CD4-positive, alpha-beta T cell (primary cell): Measurements from ENCODE around the gene BPHL. TPM values are rescaled to one million over a fixed set of nuclear protein-coding genes. Genes with fewer than 3 reads are reported as not detected.

Source experiments
- ATAC-seq: fragments of 200-7000 bp; cut with Tn5 transposase; one replicate; pipeline ENCODE4 v1.10.0; 2022; ENCODE audit warnings: mild to moderate bottlenecking; ENCODE audit not compliant: poor library complexity
- CTCF ChIA-PET: fragments of 350-600 bp; sonication (Branson Sonifier 250); formaldehyde crosslinking; loops from one replicate; lab custom pipeline; 2021; ENCODE audit warnings: antibody characterized with exemption, inconsistent platforms; lab: Charles Lee
- POLR2A ChIA-PET: fragments of 350-600 bp; sonication (Branson Sonifier 250); formaldehyde crosslinking; loops from one replicate; lab custom pipeline; 2021; ENCODE audit warnings: antibody characterized with exemption, inconsistent platforms; lab: Charles Lee
- DNase-seq, 14 experiments: peaks; one replicate each; pipeline ENCODE4 v3.0.0-alpha.2; 2013 to 2020; ENCODE audit warnings: mixed read lengths in 2 of 14
- H3K27ac ChIP-seq, 2 donors: one replicate each; pipeline versions ENCODE4 v1.5.1 to v1.7.0; 2013; ENCODE audit warnings: low read length in 2 of 2, low read depth in 1 of 2, mild to moderate bottlenecking in 1 of 2
- H3K27me3 ChIP-seq, 2 experiments: 1 replicate in 1 of 2; 2 replicates in 1 of 2; pipeline versions ENCODE4 v1.6.1 to v1.7.0; 2013; ENCODE audit warnings: low read length in 2 of 2, control low read depth in 1 of 2, mild to moderate bottlenecking in 1 of 2, moderate library complexity in 1 of 2; ENCODE audit not compliant: insufficient read depth in 2 of 2, control insufficient read depth in 1 of 2
- H3K36me3 ChIP-seq: one replicate; pipeline ENCODE4 v1.6.1; 2013; ENCODE audit warnings: low read length, control low read depth; ENCODE audit not compliant: insufficient read depth
- H3K4me1 ChIP-seq: one replicate; pipeline ENCODE4 v1.6.1; 2013; ENCODE audit warnings: low read length, control low read depth; ENCODE audit not compliant: insufficient read depth
- H3K4me3 ChIP-seq: one replicate; pipeline ENCODE4 v1.5.1; 2013; ENCODE audit warnings: mild to moderate bottlenecking, low read length, moderate library complexity
- H3K9me3 ChIP-seq, 2 experiments: 1 replicate in 1 of 2; 2 replicates in 1 of 2; pipeline versions ENCODE4 v1.6.1 to v1.7.0; 2013; ENCODE audit warnings: low read length in 2 of 2, mild to moderate bottlenecking in 2 of 2, control low read depth in 1 of 2, moderate library complexity in 1 of 2; ENCODE audit not compliant: control insufficient read depth in 1 of 2, insufficient read depth in 1 of 2
- H3K27ac Mint-ChIP-seq: one replicate; pipeline ENCODE4 v1.8.0; 2020; ENCODE audit warnings: mixed read lengths
- H3K27me3 Mint-ChIP-seq: one replicate; pipeline ENCODE4 v1.8.0; 2021; ENCODE audit warnings: mixed read lengths
- H3K36me3 Mint-ChIP-seq: one replicate; pipeline ENCODE4 v1.8.0; 2021; ENCODE audit warnings: low read depth, mixed read lengths
- H3K4me1 Mint-ChIP-seq: one replicate; pipeline ENCODE4 v1.8.0; 2021; ENCODE audit warnings: low read depth, mixed read lengths
- H3K4me3 Mint-ChIP-seq: one replicate; pipeline ENCODE4 v1.8.0; 2020; ENCODE audit warnings: mild to moderate bottlenecking, mixed read lengths
- H3K9me3 Mint-ChIP-seq: one replicate; pipeline ENCODE4 v1.8.0; 2020; ENCODE audit warnings: mixed read lengths
- intact Hi-C, 2 experiments: fragments of 100-400 bp; cut with DNase I in 1 of 2; cut with micrococcal nuclease in 1 of 2; formaldehyde crosslinking; loops; one replicate each; pipeline versions ENCODE4 v1.15.1 to v1.9.0; 2023 to 2025; cut with DNase I, micrococcal nuclease
- total RNA-seq, 174 experiments: library from RNA in 2 of 174; stranded (reverse) in 2 of 174; gene quantifications; one replicate each; pipeline ENCODE4 v1.2.3 and lab custom pipeline; 2021 to 2026
- TF ChIP-seq, protein P1 (sequence below): fragments of 200-600 bp; IDR thresholded peaks from one replicate; pipeline ENCODE4 v1.8.0; 2022; ENCODE audit warnings: antibody characterized with exemption, mild to moderate bottlenecking

Gene BPHL
- total RNA-seq, 2 experiments from 2014 or later = 5.2 to 5.7 TPM

DNA sequence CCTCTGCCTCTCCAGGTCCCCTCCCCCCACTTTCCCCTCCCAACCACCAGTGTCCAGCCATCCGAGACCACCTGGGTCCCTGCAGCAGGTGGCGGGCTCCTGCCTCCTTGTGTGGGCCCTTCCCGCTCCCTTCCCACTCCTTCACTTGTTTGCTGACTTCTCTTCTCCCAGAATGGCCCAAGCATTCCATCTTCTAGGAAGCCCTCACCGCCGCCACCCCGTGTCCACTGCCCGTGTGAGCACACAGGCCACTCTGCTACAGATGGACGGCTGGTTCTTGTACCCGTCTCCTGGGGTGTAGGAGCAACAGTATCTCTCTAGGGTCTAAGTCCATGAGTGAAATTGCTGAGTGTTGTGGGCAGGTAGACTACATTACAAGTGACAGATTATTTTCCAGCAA lies 15.0 kb downstream of the BPHL start:
- TF ChIP-seq, protein P1, sequence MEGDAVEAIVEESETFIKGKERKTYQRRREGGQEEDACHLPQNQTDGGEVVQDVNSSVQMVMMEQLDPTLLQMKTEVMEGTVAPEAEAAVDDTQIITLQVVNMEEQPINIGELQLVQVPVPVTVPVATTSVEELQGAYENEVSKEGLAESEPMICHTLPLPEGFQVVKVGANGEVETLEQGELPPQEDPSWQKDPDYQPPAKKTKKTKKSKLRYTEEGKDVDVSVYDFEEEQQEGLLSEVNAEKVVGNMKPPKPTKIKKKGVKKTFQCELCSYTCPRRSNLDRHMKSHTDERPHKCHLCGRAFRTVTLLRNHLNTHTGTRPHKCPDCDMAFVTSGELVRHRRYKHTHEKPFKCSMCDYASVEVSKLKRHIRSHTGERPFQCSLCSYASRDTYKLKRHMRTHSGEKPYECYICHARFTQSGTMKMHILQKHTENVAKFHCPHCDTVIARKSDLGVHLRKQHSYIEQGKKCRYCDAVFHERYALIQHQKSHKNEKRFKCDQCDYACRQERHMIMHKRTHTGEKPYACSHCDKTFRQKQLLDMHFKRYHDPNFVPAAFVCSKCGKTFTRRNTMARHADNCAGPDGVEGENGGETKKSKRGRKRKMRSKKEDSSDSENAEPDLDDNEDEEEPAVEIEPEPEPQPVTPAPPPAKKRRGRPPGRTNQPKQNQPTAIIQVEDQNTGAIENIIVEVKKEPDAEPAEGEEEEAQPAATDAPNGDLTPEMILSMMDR = no peak
- POLR2A ChIA-PET = no interaction called here
- Mint-ChIP-seq H3K36me3 (peaks cover 85% of the 10 kb centered on the region), H3K4me3 (no peak overlapping the region), H3K27me3 (no peaks in the 10 kb centered on the region), H3K4me1 (no peaks in the 10 kb centered on the region), H3K27ac (no peak overlapping the region), H3K9me3 (no peaks in the 10 kb centered on the region)
- H3K4me3 ChIP-seq = no peak overlapping the region
- intact Hi-C loops = no loop called here
- CTCF ChIA-PET = no interaction called here
- H3K27me3 ChIP-seq = no peaks in the 10 kb centered on the region
- H3K27ac ChIP-seq = no peak overlapping the region
- ATAC-seq (no peak), DNase-seq (no peak)
- no peaks in the 10 kb centered on the region for H3K4me1 ChIP-seq
- H3K36me3 ChIP-seq = peaks cover 13% of the 10 kb centered on the region
- H3K9me3 ChIP-seq = no peaks in the 10 kb centered on the region

DNA sequence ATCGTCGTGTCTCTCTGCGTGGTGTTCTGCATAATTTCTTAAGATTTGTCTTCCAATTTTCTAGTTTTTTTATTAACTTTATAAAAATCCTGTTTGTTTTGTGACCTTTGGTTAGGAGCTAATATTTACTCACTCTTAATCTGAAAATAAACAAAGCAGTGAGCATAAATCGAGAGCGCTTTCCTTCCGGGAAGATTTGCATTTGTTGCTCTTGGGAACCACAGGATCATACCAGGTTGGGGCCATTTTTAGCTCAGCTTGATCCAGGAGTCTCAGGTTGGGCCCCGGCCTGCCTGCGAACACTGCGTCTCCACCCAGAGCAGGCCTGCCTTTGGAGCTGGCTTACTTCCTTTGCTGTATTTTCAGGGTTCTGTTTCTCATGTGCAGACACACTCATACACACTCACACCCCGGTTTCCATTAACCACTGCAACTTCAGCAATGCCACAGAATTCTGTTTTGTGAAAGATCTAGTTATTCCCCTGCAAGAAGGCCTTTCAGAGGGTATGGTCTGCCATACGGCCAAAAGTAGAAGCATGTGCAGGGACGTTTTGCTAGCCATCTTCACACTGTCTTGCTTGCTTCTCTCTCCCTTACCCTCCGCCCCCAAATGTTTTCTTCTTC lies 17.3 kb downstream of the BPHL start:
- Histone ChIP-seq H3K36me3 (peaks cover 15% of the 10 kb centered on the region), H3K27ac (no peak overlapping the region), H3K9me3 (no peaks in the 10 kb centered on the region), H3K4me3 (no peak overlapping the region), H3K27me3 (no peaks in the 10 kb centered on the region), H3K4me1 (no peaks in the 10 kb centered on the region)
- Mint-ChIP-seq H3K9me3 (no peaks in the 10 kb centered on the region), H3K4me3 (no peak overlapping the region), H3K36me3 (peaks cover 88% of the 10 kb centered on the region), H3K27ac (no peak overlapping the region), H3K4me1 (no peaks in the 10 kb centered on the region), H3K27me3 (no peaks in the 10 kb centered on the region)
- ATAC-seq = no peak
- DNase-seq = no peak
- ChIA-PET POLR2A (no interaction called here), CTCF (no interaction called here)
- TF ChIP-seq, protein P1 = no peak
- intact Hi-C loops = no loop called here

DNA sequence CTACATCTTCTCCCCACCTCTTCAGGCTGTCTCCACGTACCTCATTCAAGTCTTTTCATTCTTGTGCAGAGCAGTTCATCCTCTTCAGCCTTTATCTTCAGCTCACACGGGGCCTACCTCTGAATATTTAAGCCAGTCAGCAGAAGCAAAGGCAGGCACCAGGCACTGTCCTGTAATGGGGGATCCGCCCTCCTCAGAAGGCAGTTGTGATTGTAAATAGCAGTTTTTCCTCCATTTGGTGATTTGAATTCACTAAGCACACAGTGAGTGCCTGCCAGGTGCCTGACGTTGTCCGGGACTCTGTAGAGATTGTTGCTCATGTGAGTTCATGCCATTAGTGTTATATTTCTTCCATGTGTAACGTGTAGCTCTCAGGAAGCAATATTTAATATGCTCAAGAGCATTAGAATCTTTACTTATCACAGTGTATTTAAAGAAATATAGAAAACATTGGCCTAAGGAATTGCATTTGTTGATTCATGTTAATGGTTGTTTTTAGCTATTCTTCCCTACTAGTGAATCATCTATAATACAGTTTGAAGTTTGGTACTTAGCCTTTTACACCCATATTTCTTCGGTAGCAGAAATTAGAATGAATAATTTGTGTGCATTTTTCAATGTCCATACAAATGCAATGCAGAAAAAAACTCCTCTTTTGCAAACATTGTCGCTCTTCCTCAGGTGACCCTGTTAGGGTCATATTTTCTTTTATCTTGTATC lies 17.9 kb downstream of the BPHL start:
- Histone ChIP-seq H3K4me3 (no peak overlapping the region), H3K27ac (no peak overlapping the region), H3K36me3 (peaks cover 16% of the 10 kb centered on the region), H3K9me3 (no peaks in the 10 kb centered on the region), H3K27me3 (no peaks in the 10 kb centered on the region), H3K4me1 (no peaks in the 10 kb centered on the region)
- Mint-ChIP-seq H3K4me3 (no peak overlapping the region), H3K4me1 (no peaks in the 10 kb centered on the region), H3K27ac (no peak overlapping the region), H3K27me3 (no peaks in the 10 kb centered on the region), H3K9me3 (no peaks in the 10 kb centered on the region), H3K36me3 (peaks cover 86% of the 10 kb centered on the region)
- ChIA-PET CTCF (no interaction called here), POLR2A (no interaction called here)
- TF ChIP-seq, protein P1 = no peak
- intact Hi-C loops = no loop called here
- ATAC-seq = no peak
- DNase-seq = no peak
